Measurements from ENCODE around the gene CHPF.

GRCh38 chr2:219495531-219496122 lies 48.0 kb downstream of the CHPF start:
- TF ChIP-seq, protein P1, sequence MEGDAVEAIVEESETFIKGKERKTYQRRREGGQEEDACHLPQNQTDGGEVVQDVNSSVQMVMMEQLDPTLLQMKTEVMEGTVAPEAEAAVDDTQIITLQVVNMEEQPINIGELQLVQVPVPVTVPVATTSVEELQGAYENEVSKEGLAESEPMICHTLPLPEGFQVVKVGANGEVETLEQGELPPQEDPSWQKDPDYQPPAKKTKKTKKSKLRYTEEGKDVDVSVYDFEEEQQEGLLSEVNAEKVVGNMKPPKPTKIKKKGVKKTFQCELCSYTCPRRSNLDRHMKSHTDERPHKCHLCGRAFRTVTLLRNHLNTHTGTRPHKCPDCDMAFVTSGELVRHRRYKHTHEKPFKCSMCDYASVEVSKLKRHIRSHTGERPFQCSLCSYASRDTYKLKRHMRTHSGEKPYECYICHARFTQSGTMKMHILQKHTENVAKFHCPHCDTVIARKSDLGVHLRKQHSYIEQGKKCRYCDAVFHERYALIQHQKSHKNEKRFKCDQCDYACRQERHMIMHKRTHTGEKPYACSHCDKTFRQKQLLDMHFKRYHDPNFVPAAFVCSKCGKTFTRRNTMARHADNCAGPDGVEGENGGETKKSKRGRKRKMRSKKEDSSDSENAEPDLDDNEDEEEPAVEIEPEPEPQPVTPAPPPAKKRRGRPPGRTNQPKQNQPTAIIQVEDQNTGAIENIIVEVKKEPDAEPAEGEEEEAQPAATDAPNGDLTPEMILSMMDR (IDR thresholded peaks at IDR 0.05 in 4 of 5, conservative IDR thresholded peaks at IDR 0.05 in 1 of 5), result peak in 4 of 5 experiments; percentile 70 to 86 (median 75)
- no peak for TF ChIP-seq POLR2A (IDR thresholded peaks at IDR 0.05)

All from gastrocnemius medialis (tissue), 4 donors.